Colonic mucosa (tissue), 4 donors: Measurements from ENCODE around the gene ASTL. TPM values are rescaled to one million over a fixed set of nuclear protein-coding genes. Genes with fewer than 3 reads are reported as not detected.

Experiments used
- DNase-seq: peaks from one replicate; pipeline ENCODE4 v3.0.0-alpha.2; 2020
- H3K27ac ChIP-seq: fragments of 200-600 bp; one replicate; pipeline ENCODE4 v1.8.0; 2021
- H3K27me3 ChIP-seq: fragments of 200-600 bp; one replicate; pipeline ENCODE4 v1.8.0; 2021
- H3K36me3 ChIP-seq: fragments of 200-600 bp; one replicate; pipeline ENCODE4 v1.8.0; 2021
- H3K4me1 ChIP-seq: fragments of 200-600 bp; one replicate; pipeline ENCODE4 v1.8.0; 2021; ENCODE audit warnings: mild to moderate bottlenecking
- H3K4me3 ChIP-seq: fragments of 200-600 bp; one replicate; pipeline ENCODE4 v1.8.0; 2021
- H3K9ac ChIP-seq, 2 donors: one replicate each; pipeline ENCODE4 v1.7.0; 2013; ENCODE audit warnings: control low read depth in 2 of 2, low read depth in 2 of 2, low read length in 2 of 2
- H3K9me3 ChIP-seq: fragments of 200-600 bp; one replicate; pipeline ENCODE4 v1.8.0; 2021
- CTCF ChIP-seq: fragments of 200-600 bp; IDR thresholded peaks from one replicate; pipeline ENCODE4 v1.8.0; 2022; ENCODE audit warnings: antibody characterized with exemption, mild to moderate bottlenecking
- intact Hi-C: fragments of 100-400 bp; cut with DNase I; formaldehyde crosslinking; loops from one replicate; pipeline ENCODE4 v1.14.1; 2022
- total RNA-seq, 2 donors: library from RNA; stranded (reverse); fragmentation: NEBNext Ultra II Directional in 1 of 2; extraction: Animal tissue kit (Norgen Biotek cat#: 25700) in 1 of 2; gene quantifications; one replicate each; pipeline ENCODE4 v1.2.1, GENCODE V29; 2021
- donor health status: healthy.
- donor health status: DM: no; HTN: no; CAD: no.
- donor health status: DM: no; HTN: no; CAD: no.

The ASTL gene
- total RNA-seq, 2 donors from 2014 or later = 0.82 TPM; not detected in 1

GRCh38 chr2:96081042-96081441, 57.3 kb downstream of the ASTL start:
- no peak overlapping the region for H3K27ac ChIP-seq
- no peaks in the 10 kb centered on the region for H3K27me3 ChIP-seq
- H3K36me3 ChIP-seq = no peaks in the 10 kb centered on the region
- DNase-seq = no peak
- no peak overlapping the region for H3K4me3 ChIP-seq
- TF ChIP-seq CTCF = no peak
- no peaks in the 10 kb centered on the region for H3K9me3 ChIP-seq
- H3K9ac ChIP-seq = no peak overlapping the region
- H3K4me1 ChIP-seq = no peaks in the 10 kb centered on the region
- intact Hi-C loops = no loop called here

- H3K27ac ChIP-seq = no peak overlapping the region
- no peak overlapping the region for H3K4me3 ChIP-seq
- DNase-seq = no peak
- H3K36me3 ChIP-seq = no peaks in the 10 kb centered on the region
- no peaks in the 10 kb centered on the region for H3K4me1 ChIP-seq
- no peaks in the 10 kb centered on the region for H3K9me3 ChIP-seq
- no peaks in the 10 kb centered on the region for H3K27me3 ChIP-seq
- intact Hi-C loops = no loop called here
- TF ChIP-seq CTCF = no peak
- no peak overlapping the region for H3K9ac ChIP-seq
Observed at GRCh38 chr2:96075199-96075771, 63.0 kb downstream of the ASTL start.

- DNase-seq = no peak
- TF ChIP-seq CTCF = no peak
Observed at GRCh38 chr2:96074156-96074555, 64.1 kb downstream of the ASTL start.

GRCh38 chr2:96073170-96073775, 65.0 kb downstream of the ASTL start:
- intact Hi-C loops = no loop called here

More at GRCh38 chr2:96074156-96074555, 64.1 kb downstream of the ASTL start:
- Histone ChIP-seq H3K27ac (no peak overlapping the region), H3K4me3 (no peak overlapping the region), H3K27me3 (no peaks in the 10 kb centered on the region), H3K9me3 (no peaks in the 10 kb centered on the region), H3K9ac (no peak overlapping the region), H3K4me1 (no peaks in the 10 kb centered on the region), H3K36me3 (no peaks in the 10 kb centered on the region)
- intact Hi-C loops = no loop called here

More at GRCh38 chr2:96073170-96073775, 65.0 kb downstream of the ASTL start:
- Histone ChIP-seq H3K4me1 (no peaks in the 10 kb centered on the region), H3K4me3 (no peak overlapping the region), H3K27ac (no peak overlapping the region), H3K27me3 (no peaks in the 10 kb centered on the region), H3K9me3 (no peaks in the 10 kb centered on the region), H3K36me3 (no peaks in the 10 kb centered on the region), H3K9ac (no peak overlapping the region)
- no peak for DNase-seq
- TF ChIP-seq CTCF = no peak

Other genes with a start within 250 kb of the ASTL start
- gene ANKRD36C, start 146.7 kb downstream of the ASTL start, total RNA-seq = 10 to 100 TPM; 18.9 to 24.9 TPM
- gene GPAT2, start 103.6 kb downstream of the ASTL start, total RNA-seq = 1 to 10 TPM; 2.4 to 6.6 TPM
- under 1 TPM; 0.54 to 0.90 TPM for gene ADRA2B, start 21.9 kb downstream of the ASTL start, total RNA-seq
- 1 to 10 TPM; 1.6 to 5.1 TPM for gene DUSP2, start 6.9 kb upstream of the ASTL start, total RNA-seq
- gene STARD7, start 70.3 kb upstream of the ASTL start, total RNA-seq = 100 to 1,000 TPM; 102 to 179 TPM
- gene TMEM127, start 127.5 kb upstream of the ASTL start, total RNA-seq = 10 to 100 TPM; 61.9 to 81.1 TPM
- 10 to 100 TPM; 56.0 to 75.5 TPM for gene CIAO1, start 127.7 kb upstream of the ASTL start, total RNA-seq
- gene SNRNP200, start 167.0 kb upstream of the ASTL start, total RNA-seq = 100 to 1,000 TPM in 1 of 2 donors, 10 to 100 TPM in 1; 90.4 to 127 TPM
- gene ITPRIPL1, start 186.8 kb upstream of the ASTL start, total RNA-seq = under 1 TPM; 0.44 to 0.80 TPM
- gene NCAPH, start 197.3 kb upstream of the ASTL start, total RNA-seq = 10 to 100 TPM in 1 of 2 donors, 1 to 10 TPM in 1; 9.1 to 40.2 TPM